Bronchial epithelial cell (primary cell): ENCODE data around the gene CLEC5A. TPM values are rescaled to one million over a fixed set of nuclear protein-coding genes. Genes with fewer than 3 reads are reported as not detected.

Experiments used
- DNase-seq: peaks from one replicate; pipeline ENCODE4 v3.0.0-alpha.2; 2010; ENCODE audit warnings: low read depth
- FAIRE-seq: peaks from 2 replicates; lab custom pipeline; 2011; peaks lifted over from hg19 to GRCh38; lab: Jason Lieb, UNC
- H3K27me3 ChIP-seq: 2 replicates; pipeline ENCODE4 v1.5.1; 2011; ENCODE audit warnings: low read length; ENCODE audit not compliant: control insufficient read depth, insufficient read depth
- H3K36me3 ChIP-seq: 2 replicates; pipeline ENCODE4 v1.5.1; 2011; ENCODE audit warnings: low read length; ENCODE audit not compliant: control insufficient read depth, insufficient read depth
- H3K4me3 ChIP-seq: 2 replicates; pipeline ENCODE4 v1.5.1; 2011; ENCODE audit warnings: mild to moderate bottlenecking, low read depth, low read length, control low read depth
- total RNA-seq: library from RNA; depleted of rRNA; stranded (reverse); fragments of >200 nt; gene quantifications from 2 replicates; pipeline ENCODE4 v1.2.1, GENCODE V29; 2014
- TF ChIP-seq, protein P1 (sequence below): IDR thresholded peaks from 2 replicates; pipeline ENCODE4 v1.5.1; 2011; ENCODE audit warnings: mild to moderate bottlenecking, moderate library complexity, low read length, control low read depth, inconsistent platforms; ENCODE audit not compliant: insufficient read depth, severe bottlenecking

CLEC5A gene
- total RNA-seq, 1 donor from 2014 or later = not detected

- Histone ChIP-seq H3K27me3 (no peaks in the 10 kb centered on the region), H3K4me3 (no peak overlapping the region), H3K36me3 (no peaks in the 10 kb centered on the region)
- peak; percentile 60 for DNase-seq
- TF ChIP-seq, protein P1, sequence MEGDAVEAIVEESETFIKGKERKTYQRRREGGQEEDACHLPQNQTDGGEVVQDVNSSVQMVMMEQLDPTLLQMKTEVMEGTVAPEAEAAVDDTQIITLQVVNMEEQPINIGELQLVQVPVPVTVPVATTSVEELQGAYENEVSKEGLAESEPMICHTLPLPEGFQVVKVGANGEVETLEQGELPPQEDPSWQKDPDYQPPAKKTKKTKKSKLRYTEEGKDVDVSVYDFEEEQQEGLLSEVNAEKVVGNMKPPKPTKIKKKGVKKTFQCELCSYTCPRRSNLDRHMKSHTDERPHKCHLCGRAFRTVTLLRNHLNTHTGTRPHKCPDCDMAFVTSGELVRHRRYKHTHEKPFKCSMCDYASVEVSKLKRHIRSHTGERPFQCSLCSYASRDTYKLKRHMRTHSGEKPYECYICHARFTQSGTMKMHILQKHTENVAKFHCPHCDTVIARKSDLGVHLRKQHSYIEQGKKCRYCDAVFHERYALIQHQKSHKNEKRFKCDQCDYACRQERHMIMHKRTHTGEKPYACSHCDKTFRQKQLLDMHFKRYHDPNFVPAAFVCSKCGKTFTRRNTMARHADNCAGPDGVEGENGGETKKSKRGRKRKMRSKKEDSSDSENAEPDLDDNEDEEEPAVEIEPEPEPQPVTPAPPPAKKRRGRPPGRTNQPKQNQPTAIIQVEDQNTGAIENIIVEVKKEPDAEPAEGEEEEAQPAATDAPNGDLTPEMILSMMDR = no peak
- FAIRE-seq = no peak
These were observed 9.3 kb upstream of the CLEC5A start for GRCh38 chr7:141956084-141956483.

DNA sequence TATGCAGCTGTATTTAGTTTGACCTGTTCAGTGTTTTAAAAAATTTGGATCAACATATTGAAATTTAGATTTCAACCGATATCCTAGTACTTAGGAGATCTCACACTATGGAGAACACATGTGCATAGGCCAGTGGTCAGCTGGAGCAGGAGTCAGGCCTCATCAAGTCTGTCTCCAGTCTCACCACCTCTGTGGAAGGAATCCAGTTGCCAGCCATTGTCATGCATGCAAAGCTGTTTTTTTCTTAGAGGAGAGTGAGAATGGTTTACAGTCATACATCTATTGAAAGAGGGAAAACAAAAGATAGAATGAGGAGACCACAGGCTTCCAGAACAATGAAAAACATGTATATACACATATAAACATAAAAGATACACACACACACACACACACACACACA lies 7.6 kb upstream of the CLEC5A start:
- FAIRE-seq = no peak
- H3K4me3 ChIP-seq = no peak overlapping the region
- H3K36me3 ChIP-seq = no peaks in the 10 kb centered on the region
- DNase-seq = no peak
- TF ChIP-seq, protein P1 = no peak
- H3K27me3 ChIP-seq = no peaks in the 10 kb centered on the region

DNA sequence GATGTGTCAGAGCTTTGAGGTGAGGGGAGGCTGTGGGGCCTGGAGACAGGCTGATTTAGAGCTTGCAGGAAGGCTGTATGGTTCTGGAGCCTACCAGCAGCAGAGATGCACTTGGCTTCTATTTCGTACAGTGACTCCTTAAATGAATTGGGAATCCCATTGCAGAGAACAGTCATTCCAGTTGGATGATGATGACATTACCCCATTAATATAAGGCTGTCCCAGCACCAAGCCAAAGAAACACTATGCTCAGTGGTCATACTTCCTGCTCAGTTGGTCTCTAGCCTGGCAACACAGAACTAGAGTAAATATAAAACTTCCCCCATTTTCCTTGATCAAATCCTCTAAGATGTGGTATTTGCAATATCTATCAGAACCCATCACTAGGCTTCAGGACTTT lies 5.7 kb upstream of the CLEC5A start:
- TF ChIP-seq, protein P1 = no peak
- FAIRE-seq = no peak
- Histone ChIP-seq H3K27me3 (no peaks in the 10 kb centered on the region), H3K4me3 (no peak overlapping the region), H3K36me3 (no peaks in the 10 kb centered on the region)
- no peak for DNase-seq

- Histone ChIP-seq H3K4me3 (no peak overlapping the region), H3K36me3 (no peaks in the 10 kb centered on the region), H3K27me3 (no peaks in the 10 kb centered on the region)
- DNase-seq (no peak), FAIRE-seq (no peak)
- TF ChIP-seq, protein P1 = no peak
These were observed 4.0 kb upstream of the CLEC5A start for GRCh38 chr7:141950806-141951205.

GRCh38 chr7:141949911-141950310 lies 3.1 kb upstream of the CLEC5A start:
- TF ChIP-seq, protein P1 = no peak
- FAIRE-seq (no peak), DNase-seq (no peak)
- Histone ChIP-seq H3K4me3 (no peak overlapping the region), H3K36me3 (no peaks in the 10 kb centered on the region), H3K27me3 (no peaks in the 10 kb centered on the region)

GRCh38 chr7:141949451-141949850 lies 2.7 kb upstream of the CLEC5A start:
- no peak for FAIRE-seq
- H3K36me3 ChIP-seq = no peaks in the 10 kb centered on the region
- H3K27me3 ChIP-seq = no peaks in the 10 kb centered on the region
- H3K4me3 ChIP-seq = no peak overlapping the region
- no peak for DNase-seq
- TF ChIP-seq, protein P1 = no peak
